Natural killer cell (primary cell): ENCODE data around the gene ATN1. TPM values are rescaled to one million over a fixed set of nuclear protein-coding genes. Genes with fewer than 3 reads are reported as not detected.
"Not testable (repeated sequence)": the region's sequence is repeated elsewhere in the genome, so short reads cannot be mapped to it uniquely, and the experiment has no call there.

ENCODE experiments used
- ATAC-seq, 3 donors: fragments of 150-1000 bp in 2 of 3; fragments of 200-7000 bp in 1 of 3; cut with Tn5 transposase; 1 replicate in 1 of 3; 2 replicates in 2 of 3; pipeline ENCODE4 v1.10.0; 2021; ENCODE audit warnings: mild to moderate bottlenecking in 2 of 3, moderate library complexity in 2 of 3
- DNase-seq, 2 donors: peaks; one replicate each; pipeline versions ENCODE4 v3.0.0 to v3.0.0-alpha.2; 2013 to 2021; ENCODE audit warnings: mixed read lengths in 1 of 2
- H3K27ac ChIP-seq: one replicate; pipeline ENCODE4 v1.5.1; 2013; ENCODE audit warnings: mild to moderate bottlenecking, low read length
- H3K27me3 ChIP-seq: one replicate; pipeline ENCODE4 v1.6.1; 2013; ENCODE audit warnings: low read length; ENCODE audit not compliant: control insufficient read depth, insufficient read depth
- H3K36me3 ChIP-seq: one replicate; pipeline ENCODE4 v1.6.1; 2013; ENCODE audit warnings: low read length; ENCODE audit not compliant: control insufficient read depth, insufficient read depth
- H3K4me1 ChIP-seq: one replicate; pipeline ENCODE4 v1.6.1; 2013; ENCODE audit warnings: low read length; ENCODE audit not compliant: control insufficient read depth, insufficient read depth
- H3K4me3 ChIP-seq: one replicate; pipeline ENCODE4 v1.5.1; 2013; ENCODE audit warnings: low read length
- H3K9me3 ChIP-seq: one replicate; pipeline ENCODE4 v1.6.1; 2013; ENCODE audit warnings: low read length; ENCODE audit not compliant: control insufficient read depth, insufficient read depth
- H3K27ac Mint-ChIP-seq, 2 donors: one replicate each; pipeline ENCODE4 v1.8.0; 2022; ENCODE audit warnings: mild to moderate bottlenecking in 2 of 2, mixed read lengths in 2 of 2, moderate library complexity in 1 of 2
- H3K27me3 Mint-ChIP-seq, 2 donors: one replicate each; pipeline ENCODE4 v1.8.0; 2022; ENCODE audit warnings: low read depth in 2 of 2, mixed read lengths in 2 of 2
- H3K36me3 Mint-ChIP-seq: one replicate; pipeline ENCODE4 v1.8.0; 2022; ENCODE audit warnings: mixed read lengths
- H3K4me1 Mint-ChIP-seq, 2 donors: one replicate each; pipeline ENCODE4 v1.8.0; 2022; ENCODE audit warnings: mixed read lengths in 2 of 2
- H3K4me3 Mint-ChIP-seq: one replicate; pipeline ENCODE4 v1.8.0; 2022; ENCODE audit warnings: mild to moderate bottlenecking, moderate library complexity, mixed read lengths
- H3K9me3 Mint-ChIP-seq, 2 donors: one replicate each; pipeline ENCODE4 v1.8.0; 2022; ENCODE audit warnings: mixed read lengths in 2 of 2
- WGBS: methylation state at CpG from one replicate; pipeline ENCODE4 v1.1.7; 2013; ENCODE audit warnings: missing lambda C conversion rate; ENCODE audit not compliant: insufficient coverage; 5-methylcytosine and 5-hydroxymethylcytosine counted together
- intact Hi-C: fragments of 100-400 bp; cut with micrococcal nuclease; formaldehyde crosslinking; loops from one replicate; pipeline ENCODE4 v1.14.2; 2022
- total RNA-seq, 4 donors: library from RNA; stranded (reverse); fragments of 120-200 nt in 1 of 4; gene quantifications; one replicate each; pipeline versions ENCODE4 v1.2.3 to v1.2.4, GENCODE V29; 2013 to 2022
- TF ChIP-seq, protein P1 (sequence below): fragments of 200-600 bp; IDR thresholded peaks from one replicate; pipeline ENCODE4 v1.8.0; 2022; ENCODE audit warnings: antibody characterized with exemption

ATN1 gene
- total RNA-seq, 3 donors from 2014 or later (not counting 1 experiment from before 2014, with no cell fraction given), result 29.3 to 34.0 (median 31.9) TPM

DNA sequence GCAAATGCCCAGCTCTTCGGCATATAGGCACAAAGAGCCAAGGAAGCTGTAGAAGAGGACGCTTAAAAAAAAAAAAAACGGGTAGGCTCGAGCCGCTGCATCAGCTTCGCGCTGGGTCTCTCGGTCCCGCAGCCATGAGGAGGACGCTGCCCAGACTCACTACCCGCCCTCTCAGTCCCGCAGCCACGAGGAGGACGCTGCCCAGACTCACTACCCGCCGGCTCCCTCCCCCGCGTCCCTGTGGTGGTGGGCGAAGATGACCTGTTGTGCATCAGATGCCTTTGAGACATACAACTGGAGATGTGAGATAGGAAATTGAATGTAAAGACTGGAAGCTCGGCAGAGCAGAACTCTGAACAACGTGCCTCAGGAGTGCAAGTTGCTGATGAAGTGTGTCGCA, 43.2 kb upstream of the ATN1 start:
- H3K4me3 ChIP-seq, result no peak overlapping the region
- DNase-seq (no peak), ATAC-seq (no peak)
- no peaks in the 10 kb centered on the region for H3K27me3 ChIP-seq
- no peaks in the 10 kb centered on the region for H3K9me3 ChIP-seq
- intact Hi-C loops, result no loop called here
- TF ChIP-seq, protein P1, sequence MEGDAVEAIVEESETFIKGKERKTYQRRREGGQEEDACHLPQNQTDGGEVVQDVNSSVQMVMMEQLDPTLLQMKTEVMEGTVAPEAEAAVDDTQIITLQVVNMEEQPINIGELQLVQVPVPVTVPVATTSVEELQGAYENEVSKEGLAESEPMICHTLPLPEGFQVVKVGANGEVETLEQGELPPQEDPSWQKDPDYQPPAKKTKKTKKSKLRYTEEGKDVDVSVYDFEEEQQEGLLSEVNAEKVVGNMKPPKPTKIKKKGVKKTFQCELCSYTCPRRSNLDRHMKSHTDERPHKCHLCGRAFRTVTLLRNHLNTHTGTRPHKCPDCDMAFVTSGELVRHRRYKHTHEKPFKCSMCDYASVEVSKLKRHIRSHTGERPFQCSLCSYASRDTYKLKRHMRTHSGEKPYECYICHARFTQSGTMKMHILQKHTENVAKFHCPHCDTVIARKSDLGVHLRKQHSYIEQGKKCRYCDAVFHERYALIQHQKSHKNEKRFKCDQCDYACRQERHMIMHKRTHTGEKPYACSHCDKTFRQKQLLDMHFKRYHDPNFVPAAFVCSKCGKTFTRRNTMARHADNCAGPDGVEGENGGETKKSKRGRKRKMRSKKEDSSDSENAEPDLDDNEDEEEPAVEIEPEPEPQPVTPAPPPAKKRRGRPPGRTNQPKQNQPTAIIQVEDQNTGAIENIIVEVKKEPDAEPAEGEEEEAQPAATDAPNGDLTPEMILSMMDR, result no peak
- H3K27me3 Mint-ChIP-seq, result no peaks in the 10 kb centered on the region
- 93% methylated on average over 22 of the region's 22 CpGs for WGBS
- H3K27ac ChIP-seq, result no peak overlapping the region
- no peak overlapping the region for H3K27ac Mint-ChIP-seq
- no peaks in the 10 kb centered on the region for H3K9me3 Mint-ChIP-seq
- no peaks in the 10 kb centered on the region for H3K4me1 ChIP-seq
- H3K36me3 ChIP-seq, result peaks cover 2% of the 10 kb centered on the region
- no peak overlapping the region for H3K4me3 Mint-ChIP-seq
- no peaks in the 10 kb centered on the region for H3K4me1 Mint-ChIP-seq
- no peaks in the 10 kb centered on the region for H3K36me3 Mint-ChIP-seq

DNA sequence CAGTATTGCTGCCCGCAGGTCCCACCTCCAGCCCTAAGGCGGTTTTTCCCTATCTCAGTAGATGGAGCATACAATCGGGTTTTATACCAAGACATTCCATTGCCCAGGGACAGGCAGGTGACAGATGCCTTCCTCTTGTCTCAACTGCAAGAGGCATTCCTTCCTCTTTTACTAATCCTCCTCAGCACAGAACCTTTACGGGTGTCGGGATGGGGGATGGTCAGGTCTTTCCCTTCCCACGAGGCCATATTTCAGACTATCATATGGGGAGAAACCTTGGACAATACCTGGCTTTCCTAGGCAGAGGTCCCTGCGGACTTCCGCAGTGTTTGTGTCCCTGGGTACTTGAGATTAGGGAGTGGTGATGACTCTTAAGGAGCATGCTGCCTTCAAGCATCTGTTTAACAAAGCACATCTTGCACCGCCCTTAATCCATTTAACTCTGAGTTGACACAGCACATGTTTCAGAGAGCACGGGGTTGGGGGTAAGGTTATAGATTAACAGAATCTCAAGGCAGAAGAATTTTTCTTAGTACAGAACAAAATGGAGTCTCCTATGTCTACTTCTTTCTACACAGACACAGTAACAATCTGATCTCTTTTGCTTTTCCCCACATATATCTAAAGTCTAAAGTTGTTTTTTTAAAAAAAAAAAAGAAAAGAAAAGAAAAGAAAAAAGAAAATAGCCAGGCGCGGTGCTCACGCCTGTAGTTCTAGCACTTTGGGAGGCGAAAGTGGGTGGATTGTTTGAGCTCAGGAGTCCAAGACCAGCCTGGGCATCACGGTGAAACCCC, 41.4 kb upstream of the ATN1 start:
- H3K9me3 Mint-ChIP-seq, H3K27ac ChIP-seq, DNase-seq, H3K4me3 Mint-ChIP-seq, H3K4me3 ChIP-seq, H3K27me3 Mint-ChIP-seq, intact Hi-C loops, H3K27ac Mint-ChIP-seq, H3K9me3 ChIP-seq, H3K4me1 ChIP-seq, H3K27me3 ChIP-seq, ATAC-seq, H3K36me3 Mint-ChIP-seq, H3K36me3 ChIP-seq: not testable (repeated sequence)
- peaks cover 6 to 10% of the 10 kb centered on the region in 2 donors for H3K4me1 Mint-ChIP-seq
- WGBS, result 82% methylated on average over 8 of the region's 15 CpGs

DNA sequence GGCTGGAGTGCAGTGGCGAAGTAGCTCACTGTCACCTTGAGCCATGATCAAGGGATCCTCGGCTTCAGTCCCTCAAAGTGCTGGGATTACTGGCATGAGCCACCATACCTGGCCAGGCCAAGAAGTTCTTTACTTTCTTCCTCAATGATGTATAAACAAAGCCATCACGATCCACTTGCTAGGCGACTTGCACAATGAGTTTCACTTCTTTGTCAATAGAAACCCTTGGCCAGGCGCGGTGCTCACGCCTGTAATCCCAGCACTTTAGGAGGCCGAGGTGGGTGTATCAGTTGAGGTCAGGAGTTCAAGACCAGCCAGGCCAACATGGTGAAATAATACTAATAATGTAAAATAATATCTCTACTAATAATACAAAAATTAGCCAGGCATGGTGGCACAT, 40.3 kb upstream of the ATN1 start:
- Mint-ChIP-seq H3K27ac (no peak overlapping the region), H3K9me3 (no peaks in the 10 kb centered on the region), H3K4me3 (no peak overlapping the region), H3K4me1 (peaks cover 11 to 15% of the 10 kb centered on the region in 2 donors), H3K36me3 (no peaks in the 10 kb centered on the region), H3K27me3 (no peaks in the 10 kb centered on the region)
- no peak for DNase-seq
- Histone ChIP-seq H3K27ac (no peak overlapping the region), H3K27me3 (no peaks in the 10 kb centered on the region), H3K36me3 (peaks cover 2% of the 10 kb centered on the region), H3K9me3 (no peaks in the 10 kb centered on the region), H3K4me1 (peaks cover 14% of the 10 kb centered on the region), H3K4me3 (no peak overlapping the region)
- 92% methylated on average over 7 of the region's 8 CpGs for WGBS
- TF ChIP-seq, protein P1, result no peak
- intact Hi-C loops, result no loop called here
- ATAC-seq, result no peak

DNA sequence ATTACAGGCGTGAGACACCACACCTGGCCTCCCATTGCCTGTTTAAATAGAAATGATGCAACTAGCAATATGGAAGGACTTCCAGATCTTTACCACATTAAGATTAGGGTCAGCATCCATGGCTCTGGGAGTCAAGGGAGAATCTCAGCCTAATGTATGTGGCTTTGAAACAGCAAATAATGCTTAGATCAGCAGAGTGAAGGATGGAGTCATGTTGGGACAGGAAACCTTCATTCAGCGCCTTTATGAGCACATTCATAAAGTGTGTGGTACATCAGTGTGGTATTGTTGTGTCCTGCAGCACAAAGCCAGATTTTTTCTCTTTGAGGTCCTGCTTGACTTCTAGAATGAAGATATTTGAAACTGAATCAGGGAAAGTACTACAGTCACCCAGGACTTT, 39.4 kb upstream of the ATN1 start:
- Mint-ChIP-seq H3K4me3 (no peak overlapping the region), H3K27ac (no peak overlapping the region), H3K36me3 (no peaks in the 10 kb centered on the region), H3K9me3 (no peaks in the 10 kb centered on the region), H3K27me3 (no peaks in the 10 kb centered on the region), H3K4me1 (peaks cover 11 to 15% of the 10 kb centered on the region in 2 donors)
- intact Hi-C loops, result no loop called here
- ATAC-seq, result no peak
- WGBS, result 80% methylated on average over 2 of the region's 2 CpGs
- H3K27ac ChIP-seq, result no peak overlapping the region
- H3K36me3 ChIP-seq, result peaks cover 2% of the 10 kb centered on the region
- no peaks in the 10 kb centered on the region for H3K9me3 ChIP-seq
- no peaks in the 10 kb centered on the region for H3K27me3 ChIP-seq
- no peak for DNase-seq
- TF ChIP-seq, protein P1, result no peak
- H3K4me1 ChIP-seq, result peaks cover 14% of the 10 kb centered on the region
- no peak overlapping the region for H3K4me3 ChIP-seq

DNA sequence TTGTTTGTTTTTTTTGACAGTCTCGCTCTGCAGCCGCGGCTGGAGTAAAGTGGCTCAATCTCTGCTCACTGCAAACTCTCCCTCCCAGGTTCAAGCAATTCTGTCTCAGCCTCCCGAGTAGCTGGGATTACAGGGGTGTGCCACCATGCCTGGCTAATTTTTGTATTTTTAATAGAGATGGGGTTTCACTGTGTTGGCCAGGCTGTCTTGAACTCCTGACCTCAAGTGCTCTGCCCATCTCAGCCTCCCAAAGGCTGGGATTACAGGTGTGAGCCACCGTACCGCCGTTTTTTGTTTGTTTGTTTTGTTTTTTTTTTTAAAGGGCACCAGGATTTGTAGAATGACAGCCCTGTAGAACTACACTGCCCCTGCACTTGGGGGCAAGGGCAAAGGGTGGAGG, 39.0 kb upstream of the ATN1 start:
- not testable (repeated sequence) for DNase-seq, H3K27ac Mint-ChIP-seq

More for the DNA sequence above, 39.0 kb upstream of the ATN1 start:
- H3K4me3 Mint-ChIP-seq, H3K27me3 ChIP-seq, H3K9me3 Mint-ChIP-seq, intact Hi-C loops, H3K36me3 Mint-ChIP-seq, H3K27me3 Mint-ChIP-seq, H3K27ac ChIP-seq, H3K9me3 ChIP-seq, H3K4me3 ChIP-seq, ATAC-seq, H3K36me3 ChIP-seq: not testable (repeated sequence)
- peaks cover 14% of the 10 kb centered on the region for H3K4me1 ChIP-seq
- peaks cover 11 to 15% of the 10 kb centered on the region in 2 donors for H3K4me1 Mint-ChIP-seq
- 94% methylated on average over 4 of the region's 7 CpGs for WGBS
